OCI-LY1 (cell line): ENCODE data around the gene IPCEF1.

Experiments used
- H2AFZ ChIP-seq: fragments of 200-600 bp; sonication (generic), shearing (Covaris generic); 2 replicates; pipeline ENCODE4 v1.6.0; 2014; ENCODE audit warnings: antibody characterized with exemption, mild to moderate bottlenecking, low read length
- H3F3A ChIP-seq: fragments of 200-600 bp; sonication (generic), shearing (Covaris generic); 2 replicates; pipeline ENCODE4 v1.6.0; 2014; ENCODE audit warnings: mild to moderate bottlenecking, antibody characterized with exemption, low read length, moderate library complexity; ENCODE audit not compliant: insufficient read depth
- H3K27ac ChIP-seq: fragments of 200-600 bp; sonication (generic); 2 replicates; pipeline ENCODE4 v1.5.1; 2014; ENCODE audit warnings: low read length, mixed run types, mild to moderate bottlenecking, low read depth; ENCODE audit not compliant: poor library complexity, severe bottlenecking
- H3K27me3 ChIP-seq: fragments of 200-600 bp; sonication (generic); 2 replicates; pipeline ENCODE4 v1.6.0; 2014; ENCODE audit warnings: antibody characterized with exemption, mild to moderate bottlenecking, low read length, moderate library complexity; ENCODE audit not compliant: insufficient read depth
- H3K36me3 ChIP-seq: fragments of 200-600 bp; sonication (generic); 2 replicates; pipeline ENCODE4 v1.6.1; 2014; ENCODE audit warnings: mild to moderate bottlenecking, antibody characterized with exemption, low read length, moderate library complexity, mixed read lengths; ENCODE audit not compliant: insufficient read depth
- H3K4me1 ChIP-seq: fragments of 200-600 bp; sonication (generic); 2 replicates; pipeline ENCODE4 v1.5.1; 2014; ENCODE audit warnings: mild to moderate bottlenecking, low read length, moderate library complexity; ENCODE audit not compliant: insufficient read depth, severe bottlenecking
- H3K4me2 ChIP-seq: fragments of 200-600 bp; sonication (generic), shearing (Covaris generic); 2 replicates; pipeline ENCODE4 v1.6.1; 2014; ENCODE audit warnings: low read length
- H3K4me3 ChIP-seq: fragments of 200-600 bp; sonication (generic); 2 replicates; pipeline ENCODE4 v1.5.1; 2014; ENCODE audit warnings: low read length, low read depth, mild to moderate bottlenecking, mixed read lengths; ENCODE audit not compliant: poor library complexity, severe bottlenecking
- H3K79me2 ChIP-seq: fragments of 200-600 bp; shearing (Covaris generic); 2 replicates; pipeline ENCODE4 v1.6.1; 2016; ENCODE audit warnings: mixed run types, low read length, mixed read lengths; ENCODE audit not compliant: insufficient read depth
- H3K9ac ChIP-seq: fragments of 200-600 bp; sonication (generic), shearing (Covaris generic); 2 replicates; pipeline ENCODE4 v1.6.1; 2014; ENCODE audit warnings: mild to moderate bottlenecking, low read length, mixed read lengths
- H3K9me2 ChIP-seq: fragments of 200-600 bp; sonication (generic), shearing (Covaris generic); 2 replicates; pipeline ENCODE4 v1.6.1; 2014; ENCODE audit warnings: low read depth, mild to moderate bottlenecking, low read length, mixed read lengths
- H3K9me3 ChIP-seq: fragments of 200-600 bp; shearing (Covaris generic); 2 replicates; pipeline ENCODE4 v1.6.1; 2014; ENCODE audit warnings: low read length, mixed read lengths
- H4K20me1 ChIP-seq: fragments of 200-600 bp; sonication (generic), shearing (Covaris generic); 2 replicates; pipeline ENCODE4 v1.6.0; 2016; ENCODE audit warnings: mild to moderate bottlenecking, low read length; ENCODE audit not compliant: insufficient read depth
- CTCF ChIP-seq: fragments of 200-600 bp; sonication (generic), shearing (Covaris generic); IDR thresholded peaks from 2 replicates; pipeline ENCODE4 v1.5.1; 2017; ENCODE audit warnings: mild to moderate bottlenecking, antibody characterized with exemption, low read length, moderate library complexity, mixed read lengths
- EZH2 ChIP-seq: fragments of 200-600 bp; sonication (generic), shearing (Covaris generic); IDR thresholded peaks from 2 replicates; pipeline ENCODE4 v1.8.0; 2017; ENCODE audit warnings: borderline replicate concordance, mixed run types, mild to moderate bottlenecking, antibody characterized with exemption, low read length, moderate library complexity, mixed read lengths

Gene IPCEF1

DNA sequence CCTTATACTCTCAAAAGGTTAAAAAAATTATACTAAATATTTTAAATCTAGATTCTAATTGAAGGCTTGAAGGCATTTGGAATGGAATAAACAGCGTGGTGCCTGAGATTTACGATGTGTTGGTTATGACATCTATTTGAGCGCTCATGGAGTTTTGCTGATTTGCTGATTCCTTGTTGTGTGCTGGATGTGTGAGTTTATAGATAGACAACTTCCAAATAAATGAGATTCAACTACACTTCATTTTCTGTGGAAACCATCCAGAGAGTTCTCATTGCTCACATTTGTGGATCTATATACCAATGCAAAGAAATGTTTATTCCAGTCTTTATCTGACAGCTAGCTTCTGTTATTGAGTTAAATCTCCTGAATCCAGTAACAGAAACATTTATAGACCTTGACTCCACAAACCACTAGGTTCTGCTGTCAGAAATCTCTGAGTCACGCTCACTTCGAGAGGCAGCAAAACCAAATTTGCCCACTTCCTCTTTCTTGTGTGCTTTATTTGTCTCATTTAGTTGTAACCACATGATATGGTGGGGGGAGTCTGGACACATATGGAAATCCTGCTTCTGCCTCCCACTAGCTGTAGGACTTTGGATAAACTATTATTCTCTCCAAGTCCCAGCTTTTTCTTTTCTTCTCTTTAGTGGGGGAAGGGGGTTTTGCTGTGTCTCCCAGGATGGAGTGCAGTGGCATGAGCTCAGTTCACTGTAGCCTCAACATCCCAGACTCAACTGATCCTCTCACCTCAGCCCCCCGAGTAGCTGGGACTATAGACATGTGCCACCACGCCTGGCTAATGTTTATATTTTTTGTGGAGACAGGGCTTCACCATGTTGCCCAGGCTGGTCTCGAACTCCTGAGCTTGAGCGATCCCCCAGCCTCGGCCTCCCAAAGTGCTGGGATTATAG lies 54.5 kb downstream of the IPCEF1 start:
- Histone ChIP-seq H2AFZ (no peak overlapping the region), H3K4me2 (no peak overlapping the region), H3K79me2 (no peaks in the 10 kb centered on the region), H3F3A (no peaks in the 10 kb centered on the region), H3K9me2 (no peaks in the 10 kb centered on the region), H4K20me1 (no peaks in the 10 kb centered on the region), H3K4me3 (no peak overlapping the region), H3K27me3 (no peaks in the 10 kb centered on the region), H3K27ac (no peak overlapping the region), H3K9me3 (no peaks in the 10 kb centered on the region), H3K9ac (no peak overlapping the region), H3K4me1 (peaks cover 11% of the 10 kb centered on the region), H3K36me3 (no peaks in the 10 kb centered on the region)
- TF ChIP-seq EZH2 (no peak), CTCF (no peak)

- H4K20me1 ChIP-seq: no peaks in the 10 kb centered on the region
- H3K9ac ChIP-seq: no peak overlapping the region
Measured at GRCh38 chr6:154301086-154301625, 55.4 kb downstream of the IPCEF1 start.

DNA sequence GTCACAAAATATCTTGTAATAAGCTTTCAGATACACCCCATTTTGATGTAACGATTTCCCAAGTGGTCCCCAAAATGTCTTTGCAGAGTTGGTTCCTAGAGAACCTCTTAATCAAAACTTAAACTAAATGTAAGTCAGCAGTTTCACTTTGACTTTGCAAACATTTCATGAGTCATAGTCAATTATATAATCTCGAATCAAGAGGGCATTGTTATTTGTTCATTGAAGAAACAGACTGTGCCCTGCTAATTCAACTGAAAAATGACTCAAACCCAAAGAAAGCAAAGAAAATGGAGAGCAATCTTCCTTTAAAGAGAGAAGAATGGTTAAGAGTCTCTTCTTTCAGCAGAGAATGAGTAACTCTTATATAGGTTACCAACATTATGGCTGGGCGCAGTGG lies 58.3 kb downstream of the IPCEF1 start:
- H4K20me1 ChIP-seq: no peaks in the 10 kb centered on the region

More at GRCh38 chr6:154301086-154301625, 55.4 kb downstream of the IPCEF1 start:
- H3K36me3 ChIP-seq: no peaks in the 10 kb centered on the region
- no peaks in the 10 kb centered on the region for H3K27me3 ChIP-seq
- no peaks in the 10 kb centered on the region for H3K9me3 ChIP-seq
- no peak overlapping the region for H3K4me2 ChIP-seq
- H3K79me2 ChIP-seq: no peaks in the 10 kb centered on the region
- H3F3A ChIP-seq: no peaks in the 10 kb centered on the region
- no peak overlapping the region for H3K27ac ChIP-seq
- TF ChIP-seq CTCF (no peak), EZH2 (no peak)
- no peak overlapping the region for H3K4me3 ChIP-seq
- H2AFZ ChIP-seq: no peak overlapping the region
- no peaks in the 10 kb centered on the region for H3K9me2 ChIP-seq
- H3K4me1 ChIP-seq: peaks cover 11% of the 10 kb centered on the region

More for the DNA sequence above, 58.3 kb downstream of the IPCEF1 start:
- Histone ChIP-seq H3K9me2 (no peaks in the 10 kb centered on the region), H3K4me3 (no peak overlapping the region), H3F3A (no peaks in the 10 kb centered on the region), H3K9ac (no peak overlapping the region), H3K4me1 (peaks cover 11% of the 10 kb centered on the region), H3K79me2 (no peaks in the 10 kb centered on the region), H3K9me3 (no peaks in the 10 kb centered on the region), H3K27ac (no peak overlapping the region), H3K36me3 (no peaks in the 10 kb centered on the region), H2AFZ (no peak overlapping the region), H3K27me3 (no peaks in the 10 kb centered on the region), H3K4me2 (no peak overlapping the region)
- TF ChIP-seq EZH2 (no peak), CTCF (no peak)
